Tibial artery (tissue), 4 donors: ENCODE data around the gene SLC6A15.

ENCODE experiments used
- DNase-seq, 2 donors: peaks; one replicate each; pipeline ENCODE4 v3.0.0-alpha.2; 2019
- H3K27ac ChIP-seq, 2 donors: fragments of 200-600 bp; sonication (generic) in 1 of 2; 1 replicate in 1 of 2; 2 replicates in 1 of 2; pipeline ENCODE4 v1.5.1; 2018 to 2019; ENCODE audit warnings: mild to moderate bottlenecking in 1 of 2
- H3K27me3 ChIP-seq, 2 donors: fragments of 200-600 bp; sonication (generic) in 1 of 2; one replicate each; pipeline versions ENCODE4 v1.5.1 to v1.6.0; 2016 to 2019
- H3K36me3 ChIP-seq, 3 donors: fragments of 200-600 bp; sonication (generic) in 2 of 3; one replicate each; pipeline ENCODE4 v1.5.1; 2016 to 2019; ENCODE audit warnings: mild to moderate bottlenecking in 2 of 3
- H3K4me1 ChIP-seq, 4 donors: fragments of 200-600 bp; sonication (generic) in 2 of 4; 1 replicate in 3 of 4; 2 replicates in 1 of 4; pipeline ENCODE4 v1.5.1; 2016 to 2019
- H3K4me3 ChIP-seq, 2 donors: fragments of 200-600 bp; sonication (generic) in 1 of 2; 1 replicate in 1 of 2; 2 replicates in 1 of 2; pipeline ENCODE4 v1.5.1; 2018 to 2019; ENCODE audit warnings: mild to moderate bottlenecking in 2 of 2
- H3K9me3 ChIP-seq, 3 donors: fragments of 200-600 bp; sonication (generic) in 1 of 3; one replicate each; pipeline ENCODE4 v1.5.1; 2016 to 2019
- intact Hi-C: fragments of 100-400 bp; cut with DNase I; formaldehyde crosslinking; loops from one replicate; pipeline ENCODE4 v1.15.0; 2023; ENCODE audit warnings: low total_unique reads
- TF ChIP-seq, protein P1 (sequence below), 2 experiments: fragments of 200-600 bp in 1 of 2; fragments of 450-650 bp in 1 of 2; IDR thresholded peaks; one replicate each; pipeline ENCODE4 v1.5.1; 2017 to 2019; ENCODE audit warnings: antibody characterized with exemption in 2 of 2, mild to moderate bottlenecking in 1 of 2, moderate library complexity in 1 of 2

The SLC6A15 gene

GRCh38 chr12:84874825-84875139 is 37.8 kb downstream of the SLC6A15 start:
- intact Hi-C loops = loop anchor here (10.0 kb wide), 1 partner anchor 160 kb away; the partner anchor contains the start of genes LRRIQ1 and TSPAN19
- no peak for DNase-seq
- H3K27me3 ChIP-seq = no peaks in the 10 kb centered on the region
- H3K27ac ChIP-seq = no peak overlapping the region
- TF ChIP-seq, protein P1, sequence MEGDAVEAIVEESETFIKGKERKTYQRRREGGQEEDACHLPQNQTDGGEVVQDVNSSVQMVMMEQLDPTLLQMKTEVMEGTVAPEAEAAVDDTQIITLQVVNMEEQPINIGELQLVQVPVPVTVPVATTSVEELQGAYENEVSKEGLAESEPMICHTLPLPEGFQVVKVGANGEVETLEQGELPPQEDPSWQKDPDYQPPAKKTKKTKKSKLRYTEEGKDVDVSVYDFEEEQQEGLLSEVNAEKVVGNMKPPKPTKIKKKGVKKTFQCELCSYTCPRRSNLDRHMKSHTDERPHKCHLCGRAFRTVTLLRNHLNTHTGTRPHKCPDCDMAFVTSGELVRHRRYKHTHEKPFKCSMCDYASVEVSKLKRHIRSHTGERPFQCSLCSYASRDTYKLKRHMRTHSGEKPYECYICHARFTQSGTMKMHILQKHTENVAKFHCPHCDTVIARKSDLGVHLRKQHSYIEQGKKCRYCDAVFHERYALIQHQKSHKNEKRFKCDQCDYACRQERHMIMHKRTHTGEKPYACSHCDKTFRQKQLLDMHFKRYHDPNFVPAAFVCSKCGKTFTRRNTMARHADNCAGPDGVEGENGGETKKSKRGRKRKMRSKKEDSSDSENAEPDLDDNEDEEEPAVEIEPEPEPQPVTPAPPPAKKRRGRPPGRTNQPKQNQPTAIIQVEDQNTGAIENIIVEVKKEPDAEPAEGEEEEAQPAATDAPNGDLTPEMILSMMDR (IDR thresholded peaks at IDR 0.05) = no peak
- H3K4me1 ChIP-seq = no peaks in the 10 kb centered on the region
- no peaks in the 10 kb centered on the region for H3K9me3 ChIP-seq
- no peak overlapping the region for H3K4me3 ChIP-seq
- no peaks in the 10 kb centered on the region for H3K36me3 ChIP-seq

DNA sequence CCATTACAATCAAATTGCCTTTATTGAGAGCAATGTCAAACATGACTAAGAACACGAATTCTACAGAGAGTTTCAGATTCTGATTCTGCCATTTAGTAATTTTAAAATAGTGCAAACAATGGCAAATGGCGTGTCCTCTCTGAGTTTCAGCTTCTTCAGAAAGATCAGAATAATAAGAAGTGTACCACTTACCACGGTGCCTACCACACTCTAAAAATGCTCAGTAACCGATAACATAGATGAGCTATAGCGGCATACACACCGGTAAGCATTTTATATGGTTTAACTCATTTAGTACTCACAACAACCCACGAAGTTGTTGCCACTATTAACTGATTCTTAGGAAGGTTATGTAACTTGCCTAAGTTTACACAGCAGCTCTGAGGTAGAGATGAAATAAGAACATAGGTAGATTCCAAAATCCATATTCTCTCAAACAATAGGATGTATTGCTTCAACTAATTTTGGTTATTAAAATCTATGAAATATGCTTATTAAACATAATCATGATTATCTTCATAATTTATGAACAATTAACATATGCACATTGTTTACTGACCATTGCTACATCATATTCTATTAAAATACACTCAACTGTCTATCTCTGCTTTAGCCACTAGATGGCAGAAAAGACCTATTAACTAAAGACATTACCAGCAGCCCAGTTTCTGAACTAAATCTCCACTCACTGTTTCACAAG is 38.3 kb downstream of the SLC6A15 start:
- no peaks in the 10 kb centered on the region for H3K9me3 ChIP-seq
- DNase-seq = no peak
- intact Hi-C loops = loop anchor here (10.0 kb wide), 1 partner anchor 161 kb away; the partner anchor contains the start of genes LRRIQ1 and TSPAN19
- no peaks in the 10 kb centered on the region for H3K4me1 ChIP-seq
- H3K4me3 ChIP-seq = no peak overlapping the region
- TF ChIP-seq, protein P1 (IDR thresholded peaks at IDR 0.05) = peak; percentile 71 to 80
- H3K36me3 ChIP-seq = no peaks in the 10 kb centered on the region
- H3K27me3 ChIP-seq = no peaks in the 10 kb centered on the region
- H3K27ac ChIP-seq = no peak overlapping the region

DNA sequence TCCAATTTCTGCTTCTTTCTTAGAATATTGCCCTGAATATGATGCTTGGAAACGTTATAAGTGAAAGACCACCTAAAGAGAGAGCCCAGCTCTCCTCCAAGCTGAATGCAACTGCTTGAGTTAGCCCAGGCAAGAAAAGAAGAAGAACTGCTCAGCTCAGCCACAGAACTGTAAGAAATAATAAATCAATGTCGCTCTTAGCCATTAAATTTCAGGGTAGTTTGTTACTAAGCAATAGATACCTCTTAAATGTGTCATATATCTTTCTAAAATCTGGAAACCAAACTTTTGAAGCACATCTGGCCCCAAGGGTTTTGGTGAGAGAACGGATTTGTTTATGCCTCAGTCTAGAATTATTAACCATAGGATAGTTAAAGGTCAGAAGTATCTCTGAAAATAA is 50.4 kb downstream of the SLC6A15 start:
- H3K27me3 ChIP-seq = no peaks in the 10 kb centered on the region
- H3K4me3 ChIP-seq = no peak overlapping the region
- intact Hi-C loops = no loop called here
- no peak overlapping the region for H3K27ac ChIP-seq
- H3K4me1 ChIP-seq = no peaks in the 10 kb centered on the region
- TF ChIP-seq, protein P1 (IDR thresholded peaks at IDR 0.05) = no peak
- no peaks in the 10 kb centered on the region for H3K9me3 ChIP-seq
- H3K36me3 ChIP-seq = no peaks in the 10 kb centered on the region
- DNase-seq = no peak

DNA sequence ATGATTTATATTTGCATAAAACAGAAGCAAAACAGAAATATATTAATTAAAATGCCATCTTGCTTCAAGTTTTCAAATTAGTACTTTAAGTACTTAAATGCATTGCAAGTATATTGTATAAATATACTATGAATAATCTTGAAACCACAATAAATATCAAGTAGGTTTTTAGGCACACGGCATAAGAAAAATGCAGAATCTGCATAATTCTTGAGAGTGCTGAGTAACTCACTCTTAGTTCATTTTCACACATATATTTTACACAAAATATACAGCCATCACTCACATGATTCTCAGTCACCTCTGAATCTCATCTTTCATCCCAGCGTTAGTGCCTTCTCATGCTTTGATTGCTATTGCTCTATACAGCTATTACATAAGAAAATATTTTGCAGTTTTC is 51.9 kb downstream of the SLC6A15 start:
- intact Hi-C loops = no loop called here
- no peaks in the 10 kb centered on the region for H3K36me3 ChIP-seq
- TF ChIP-seq, protein P1 (IDR thresholded peaks at IDR 0.05) = no peak
- no peak overlapping the region for H3K4me3 ChIP-seq
- peaks cover 0 to 4% of the 10 kb centered on the region in 2 donors for H3K27me3 ChIP-seq
- no peak overlapping the region for H3K27ac ChIP-seq
- no peaks in the 10 kb centered on the region for H3K4me1 ChIP-seq
- H3K9me3 ChIP-seq = no peaks in the 10 kb centered on the region
- no peak for DNase-seq

DNA sequence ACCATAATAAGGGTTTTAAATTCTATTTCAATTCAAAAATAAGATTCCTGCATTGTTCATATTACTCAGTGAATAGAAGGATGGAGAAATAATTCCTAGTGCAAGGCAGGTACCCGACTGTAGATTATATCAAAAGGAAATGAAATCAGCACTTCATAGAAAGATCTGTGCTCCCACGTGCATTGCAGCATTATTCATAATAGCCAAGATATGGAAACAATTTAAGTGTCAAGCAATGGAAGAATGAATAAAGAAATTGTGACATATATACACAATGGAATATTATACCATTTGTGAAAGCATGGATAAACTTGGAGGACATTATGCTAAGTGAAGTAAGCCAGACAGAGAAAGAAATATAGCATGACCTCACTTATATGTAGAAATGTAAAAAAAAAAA is 53.8 kb downstream of the SLC6A15 start:
- Histone ChIP-seq H3K4me1 (no peaks in the 10 kb centered on the region), H3K27me3 (peaks cover 0 to 4% of the 10 kb centered on the region in 2 donors), H3K36me3 (no peaks in the 10 kb centered on the region), H3K4me3 (no peak overlapping the region), H3K27ac (no peak overlapping the region), H3K9me3 (no peaks in the 10 kb centered on the region)
- intact Hi-C loops = no loop called here
- no peak for DNase-seq
- TF ChIP-seq, protein P1 (IDR thresholded peaks at IDR 0.05) = no peak
